Activated CD8-positive, alpha-beta memory T cell treated with anti-CD3 and anti-CD28 coated beads, Interleukin-2, amount 10 ng/mL, durations not matched to agents 7 days and 5 days (primary cell): ENCODE results near the gene KCNN3. TPM values are rescaled to one million over a fixed set of nuclear protein-coding genes. Genes with fewer than 3 reads are reported as not detected.

Experiments used
- ATAC-seq: fragments of 150-1000 bp; cut with Tn5 transposase; one replicate; pipeline ENCODE4 v1.10.0; 2021; ENCODE audit warnings: moderate library complexity
- CTCF ChIA-PET: fragments of 350-600 bp; sonication (Branson Sonifier 250); formaldehyde crosslinking; loops from one replicate; lab custom pipeline; 2021; ENCODE audit warnings: antibody characterized with exemption; lab: Charles Lee
- DNase-seq: peaks from one replicate; pipeline ENCODE4 v3.0.0-alpha.2; 2020
- H3K27ac Mint-ChIP-seq: one replicate; pipeline ENCODE4 v1.8.0; 2021; ENCODE audit warnings: mild to moderate bottlenecking, mixed read lengths
- H3K27me3 Mint-ChIP-seq: one replicate; pipeline ENCODE4 v1.8.0; 2021; ENCODE audit warnings: mixed read lengths
- H3K36me3 Mint-ChIP-seq: one replicate; pipeline ENCODE4 v1.8.0; 2021; ENCODE audit warnings: mild to moderate bottlenecking, mixed read lengths
- H3K4me1 Mint-ChIP-seq: one replicate; pipeline ENCODE4 v1.8.0; 2021; ENCODE audit warnings: mixed read lengths
- H3K4me3 Mint-ChIP-seq: one replicate; pipeline ENCODE4 v1.8.0; 2021; ENCODE audit warnings: mild to moderate bottlenecking, moderate library complexity, mixed read lengths
- H3K9me3 Mint-ChIP-seq: one replicate; pipeline ENCODE4 v1.8.0; 2022; ENCODE audit warnings: low read depth, mixed read lengths
- total RNA-seq, 2 experiments: library from RNA; stranded (reverse); gene quantifications; one replicate each; pipeline ENCODE4 v1.2.3, GENCODE V29; 2021

KCNN3 gene
- total RNA-seq, 2 experiments from 2014 or later, result 0.02 TPM; not detected in 1

- ATAC-seq, result no peak
- Mint-ChIP-seq H3K27ac (no peak overlapping the region), H3K9me3 (no peaks in the 10 kb centered on the region), H3K4me1 (peaks cover 5% of the 10 kb centered on the region), H3K36me3 (no peaks in the 10 kb centered on the region), H3K4me3 (no peak overlapping the region), H3K27me3 (peaks cover 25% of the 10 kb centered on the region)
- no peak for DNase-seq
- CTCF ChIA-PET, result no interaction called here
These were observed 59.5 kb downstream of the KCNN3 start for GRCh38 chr1:154810571-154810970.

- no peaks in the 10 kb centered on the region for H3K36me3 Mint-ChIP-seq
- no peak overlapping the region for H3K27ac Mint-ChIP-seq
- CTCF ChIA-PET, result interaction anchor here (1.1 to 1.6 kb wide), 2 partner anchors 25 to 68 kb away, joined by 3 read pairs; no protein-coding TSS in a partner anchor
- no peaks in the 10 kb centered on the region for H3K9me3 Mint-ChIP-seq
- DNase-seq (no peak), ATAC-seq (no peak)
- no peak overlapping the region for H3K4me3 Mint-ChIP-seq
- peaks cover 5% of the 10 kb centered on the region for H3K4me1 Mint-ChIP-seq
- H3K27me3 Mint-ChIP-seq, result peaks cover 34% of the 10 kb centered on the region
These were observed 60.4 kb downstream of the KCNN3 start for GRCh38 chr1:154809436-154810413.

GRCh38 chr1:154808909-154809262, 61.2 kb downstream of the KCNN3 start:
- DNase-seq, result no peak
- Mint-ChIP-seq H3K9me3 (no peaks in the 10 kb centered on the region), H3K27me3 (peaks cover 42% of the 10 kb centered on the region), H3K36me3 (no peaks in the 10 kb centered on the region), H3K27ac (no peak overlapping the region), H3K4me3 (no peak overlapping the region), H3K4me1 (peaks cover 5% of the 10 kb centered on the region)
- ATAC-seq, result no peak
- CTCF ChIA-PET, result interaction anchor here (0.7 to 1.6 kb wide), 3 partner anchors 24 to 69 kb away, joined by 3 read pairs; no protein-coding TSS in a partner anchor

GRCh38 chr1:154808261-154808908, 61.7 kb downstream of the KCNN3 start:
- H3K27ac Mint-ChIP-seq, result no peak overlapping the region
- peaks cover 5% of the 10 kb centered on the region for H3K4me1 Mint-ChIP-seq
- DNase-seq (no peak), ATAC-seq (no peak)
- H3K4me3 Mint-ChIP-seq, result no peak overlapping the region
- CTCF ChIA-PET, result interaction anchor here (0.7 to 1.6 kb wide), 3 partner anchors 24 to 70 kb away, joined by 3 read pairs; no protein-coding TSS in a partner anchor
- peaks cover 47% of the 10 kb centered on the region for H3K27me3 Mint-ChIP-seq
- H3K9me3 Mint-ChIP-seq, result no peaks in the 10 kb centered on the region
- H3K36me3 Mint-ChIP-seq, result no peaks in the 10 kb centered on the region

GRCh38 chr1:154807048-154807591, 63.0 kb downstream of the KCNN3 start:
- no peaks in the 10 kb centered on the region for H3K36me3 Mint-ChIP-seq
- ATAC-seq, result no peak
- peaks cover 5% of the 10 kb centered on the region for H3K4me1 Mint-ChIP-seq
- CTCF ChIA-PET, result no interaction called here
- H3K27ac Mint-ChIP-seq, result no peak overlapping the region
- DNase-seq, result no peak
- peaks cover 49% of the 10 kb centered on the region for H3K27me3 Mint-ChIP-seq
- no peaks in the 10 kb centered on the region for H3K9me3 Mint-ChIP-seq
- no peak overlapping the region for H3K4me3 Mint-ChIP-seq

- H3K4me3 Mint-ChIP-seq, result no peak overlapping the region
- DNase-seq (no peak), ATAC-seq (no peak)
- no peaks in the 10 kb centered on the region for H3K36me3 Mint-ChIP-seq
- no peak overlapping the region for H3K27ac Mint-ChIP-seq
- no peaks in the 10 kb centered on the region for H3K9me3 Mint-ChIP-seq
- CTCF ChIA-PET, result interaction anchor here (0.7 kb wide), 1 partner anchor 72 kb away, joined by 3 read pairs; no protein-coding TSS in a partner anchor
- H3K27me3 Mint-ChIP-seq, result peaks cover 51% of the 10 kb centered on the region
- peaks cover 5% of the 10 kb centered on the region for H3K4me1 Mint-ChIP-seq
These were observed 63.7 kb downstream of the KCNN3 start for GRCh38 chr1:154806333-154806732.

GRCh38 chr1:154802982-154803920, 66.8 kb downstream of the KCNN3 start:
- Mint-ChIP-seq H3K9me3 (no peaks in the 10 kb centered on the region), H3K4me3 (no peak overlapping the region), H3K4me1 (no peaks in the 10 kb centered on the region), H3K36me3 (no peaks in the 10 kb centered on the region), H3K27me3 (peaks cover 51% of the 10 kb centered on the region), H3K27ac (no peak overlapping the region)
- no peak for ATAC-seq
- CTCF ChIA-PET, result interaction anchor here (1.2 to 2.2 kb wide), 2 partner anchors 47 to 134 kb away, joined by 3 to 5 read pairs; no protein-coding TSS in a partner anchor
- no peak for DNase-seq

GRCh38 chr1:154802336-154802969, 67.6 kb downstream of the KCNN3 start:
- Mint-ChIP-seq H3K4me3 (no peak overlapping the region), H3K36me3 (no peaks in the 10 kb centered on the region), H3K9me3 (no peaks in the 10 kb centered on the region), H3K4me1 (no peaks in the 10 kb centered on the region), H3K27ac (no peak overlapping the region), H3K27me3 (peaks cover 45% of the 10 kb centered on the region)
- CTCF ChIA-PET, result interaction anchor here (1.2 to 2.2 kb wide), 2 partner anchors 47 to 135 kb away, joined by 3 to 5 read pairs; no protein-coding TSS in a partner anchor
- ATAC-seq (no peak), DNase-seq (no peak)

- ATAC-seq, result no peak
- CTCF ChIA-PET, result interaction anchor here (2.2 kb wide), 1 partner anchor 48 kb away, joined by 5 read pairs; no protein-coding TSS in a partner anchor
- Mint-ChIP-seq H3K27ac (no peak overlapping the region), H3K4me1 (no peaks in the 10 kb centered on the region), H3K4me3 (no peak overlapping the region), H3K36me3 (no peaks in the 10 kb centered on the region), H3K9me3 (no peaks in the 10 kb centered on the region), H3K27me3 (peaks cover 37% of the 10 kb centered on the region)
- DNase-seq, result no peak
These were observed 68.7 kb downstream of the KCNN3 start for GRCh38 chr1:154801234-154802011.

- peaks cover 22% of the 10 kb centered on the region for H3K27me3 Mint-ChIP-seq
- ATAC-seq (no peak), DNase-seq (no peak)
- H3K27ac Mint-ChIP-seq, result no peak overlapping the region
- no peaks in the 10 kb centered on the region for H3K9me3 Mint-ChIP-seq
- CTCF ChIA-PET, result interaction anchor here (1.2 kb wide), 1 partner anchor 8 kb away, joined by 9 read pairs; no protein-coding TSS in a partner anchor
- H3K4me3 Mint-ChIP-seq, result no peak overlapping the region
- H3K4me1 Mint-ChIP-seq, result no peaks in the 10 kb centered on the region
- no peaks in the 10 kb centered on the region for H3K36me3 Mint-ChIP-seq
These were observed 70.9 kb downstream of the KCNN3 start for GRCh38 chr1:154799188-154799587.

GRCh38 chr1:154798645-154799044, 71.4 kb downstream of the KCNN3 start:
- ATAC-seq (no peak), DNase-seq (no peak)
- Mint-ChIP-seq H3K36me3 (no peaks in the 10 kb centered on the region), H3K27ac (no peak overlapping the region), H3K9me3 (no peaks in the 10 kb centered on the region), H3K27me3 (peaks cover 22% of the 10 kb centered on the region), H3K4me1 (peaks cover 4% of the 10 kb centered on the region), H3K4me3 (no peak overlapping the region)
- CTCF ChIA-PET, result no interaction called here
